PFSK-1 (cell line): ENCODE data around the gene NAXD.

Experiments used
- FOXP2 ChIP-seq: optimal IDR thresholded peaks from 2 replicates; pipeline ENCODE3; 2011; ENCODE audit warnings: borderline replicate concordance, control low read depth, inconsistent platforms; ENCODE audit not compliant: insufficient read depth; ENCODE audit errors: extremely low read length, extremely low read depth
- POLR2AphosphoS5 ChIP-seq: IDR thresholded peaks from 2 replicates; pipeline ENCODE4 v1.6.1; 2012; ENCODE audit warnings: low read depth, mild to moderate bottlenecking, control low read depth, low read length, moderate library complexity
- SIN3A ChIP-seq: IDR thresholded peaks from 2 replicates; pipeline ENCODE4 v1.6.1; 2012; ENCODE audit warnings: mild to moderate bottlenecking, low read length, moderate library complexity, borderline replicate concordance; ENCODE audit not compliant: insufficient read depth
- TAF1 ChIP-seq: IDR thresholded peaks from 2 replicates; pipeline ENCODE4 v1.6.1; 2012; ENCODE audit warnings: low read length, control low read depth, borderline replicate concordance; ENCODE audit not compliant: insufficient read depth
- TF ChIP-seq, protein P1 (sequence below), 2 experiments: IDR thresholded peaks; 2 replicates each; pipeline versions ENCODE4 v1.6.1 to v1.8.0; 2011 to 2012; ENCODE audit warnings: low read depth in 2 of 2, low read length in 2 of 2, control low read depth in 1 of 2, inconsistent platforms in 1 of 2, mild to moderate bottlenecking in 1 of 2, moderate library complexity in 1 of 2; ENCODE audit not compliant: insufficient read depth in 1 of 2

NAXD gene

GRCh38 chr13:110576736-110577476 is 38.4 kb upstream of the NAXD start:
- no peak for TF ChIP-seq SIN3A
- TF ChIP-seq, protein P1, sequence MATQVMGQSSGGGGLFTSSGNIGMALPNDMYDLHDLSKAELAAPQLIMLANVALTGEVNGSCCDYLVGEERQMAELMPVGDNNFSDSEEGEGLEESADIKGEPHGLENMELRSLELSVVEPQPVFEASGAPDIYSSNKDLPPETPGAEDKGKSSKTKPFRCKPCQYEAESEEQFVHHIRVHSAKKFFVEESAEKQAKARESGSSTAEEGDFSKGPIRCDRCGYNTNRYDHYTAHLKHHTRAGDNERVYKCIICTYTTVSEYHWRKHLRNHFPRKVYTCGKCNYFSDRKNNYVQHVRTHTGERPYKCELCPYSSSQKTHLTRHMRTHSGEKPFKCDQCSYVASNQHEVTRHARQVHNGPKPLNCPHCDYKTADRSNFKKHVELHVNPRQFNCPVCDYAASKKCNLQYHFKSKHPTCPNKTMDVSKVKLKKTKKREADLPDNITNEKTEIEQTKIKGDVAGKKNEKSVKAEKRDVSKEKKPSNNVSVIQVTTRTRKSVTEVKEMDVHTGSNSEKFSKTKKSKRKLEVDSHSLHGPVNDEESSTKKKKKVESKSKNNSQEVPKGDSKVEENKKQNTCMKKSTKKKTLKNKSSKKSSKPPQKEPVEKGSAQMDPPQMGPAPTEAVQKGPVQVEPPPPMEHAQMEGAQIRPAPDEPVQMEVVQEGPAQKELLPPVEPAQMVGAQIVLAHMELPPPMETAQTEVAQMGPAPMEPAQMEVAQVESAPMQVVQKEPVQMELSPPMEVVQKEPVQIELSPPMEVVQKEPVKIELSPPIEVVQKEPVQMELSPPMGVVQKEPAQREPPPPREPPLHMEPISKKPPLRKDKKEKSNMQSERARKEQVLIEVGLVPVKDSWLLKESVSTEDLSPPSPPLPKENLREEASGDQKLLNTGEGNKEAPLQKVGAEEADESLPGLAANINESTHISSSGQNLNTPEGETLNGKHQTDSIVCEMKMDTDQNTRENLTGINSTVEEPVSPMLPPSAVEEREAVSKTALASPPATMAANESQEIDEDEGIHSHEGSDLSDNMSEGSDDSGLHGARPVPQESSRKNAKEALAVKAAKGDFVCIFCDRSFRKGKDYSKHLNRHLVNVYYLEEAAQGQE (IDR thresholded peaks at IDR 0.05; ENCODE audit: insufficient read depth in 1 of 2, low read depth in 2 of 2, low read length in 2 of 2): no peak
- no peak for TF ChIP-seq POLR2AphosphoS5
- TF ChIP-seq TAF1: no peak
- no peak for TF ChIP-seq FOXP2

DNA sequence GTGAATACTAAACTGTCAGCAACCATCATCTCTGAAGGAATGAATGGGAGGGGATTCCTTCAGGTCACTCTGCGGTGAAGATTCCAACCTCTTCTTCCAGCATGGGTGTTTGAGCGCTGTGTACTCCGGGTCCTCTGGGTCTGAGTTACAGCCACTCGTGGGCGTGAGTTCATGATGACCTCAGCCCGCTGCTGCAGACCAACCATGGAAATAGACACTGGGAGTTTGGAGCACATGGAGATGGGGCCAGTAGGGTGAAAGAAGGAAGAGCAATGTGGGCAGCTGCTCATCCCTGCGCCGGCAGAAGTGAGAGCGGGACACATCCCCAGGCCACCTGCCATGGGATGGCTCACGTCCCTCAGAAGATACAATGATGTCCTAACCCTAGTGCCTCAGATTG is 37.0 kb upstream of the NAXD start:
- TF ChIP-seq POLR2AphosphoS5 (no peak), TAF1 (no peak), FOXP2 (no peak), SIN3A (no peak)
- TF ChIP-seq, protein P1 (IDR thresholded peaks at IDR 0.05; ENCODE audit: insufficient read depth in 1 of 2, low read depth in 2 of 2, low read length in 2 of 2): no peak

- TF ChIP-seq FOXP2: no peak
- TF ChIP-seq SIN3A: no peak
- no peak for TF ChIP-seq POLR2AphosphoS5
- TF ChIP-seq, protein P1 (IDR thresholded peaks at IDR 0.05; ENCODE audit: insufficient read depth in 1 of 2, low read depth in 2 of 2, low read length in 2 of 2): no peak
- TF ChIP-seq TAF1: no peak
These were observed 34.5 kb upstream of the NAXD start for GRCh38 chr13:110580800-110581199.

DNA sequence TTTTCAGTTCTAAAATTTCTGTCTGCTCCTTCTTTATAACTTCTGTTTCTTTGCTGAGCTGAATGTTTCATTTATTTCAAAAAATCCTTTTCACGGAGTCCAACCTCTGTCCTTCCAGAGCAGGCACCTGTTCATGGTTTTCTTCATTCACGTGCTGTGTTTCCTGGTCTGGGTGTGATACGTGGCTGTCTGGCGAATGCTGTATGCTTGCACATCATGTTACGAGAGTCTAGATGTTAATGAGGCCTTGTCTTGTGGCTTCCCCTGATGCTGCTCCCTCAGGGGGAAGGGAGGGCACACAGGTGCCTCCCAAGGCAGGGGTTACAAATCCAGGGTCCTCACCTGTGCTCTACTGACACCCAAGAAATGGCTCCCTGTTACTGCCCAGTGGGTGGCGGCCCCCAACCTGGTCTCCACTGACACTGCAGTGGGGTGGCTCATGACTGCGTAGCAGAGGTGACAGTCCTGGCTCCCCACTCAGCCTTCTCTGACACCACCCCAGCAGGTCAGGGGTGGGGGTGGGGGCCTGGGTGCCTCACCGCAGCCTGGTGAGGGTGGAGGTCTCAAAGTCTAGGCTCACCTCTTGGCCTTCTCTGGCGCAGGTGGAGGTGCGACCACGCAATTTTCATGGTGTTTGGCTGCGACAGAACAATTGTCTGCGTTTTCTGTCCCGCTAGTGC is 33.7 kb upstream of the NAXD start:
- TF ChIP-seq TAF1 (no peak), SIN3A (no peak), FOXP2 (no peak), POLR2AphosphoS5 (no peak)
- TF ChIP-seq, protein P1 (IDR thresholded peaks at IDR 0.05; ENCODE audit: insufficient read depth in 1 of 2, low read depth in 2 of 2, low read length in 2 of 2): no peak
